ENCODE results near the gene NCK2. TPM values are rescaled to one million over a fixed set of nuclear protein-coding genes. Genes with fewer than 3 reads are reported as not detected.

The NCK2 gene
- total and polyA plus RNA-seq, 2 of the 13 experiments (the other 11 are each of a cell fraction or from before 2014, with no cell fraction given) = 14.8 to 23.5 TPM

- TF ChIP-seq CBX1 (IDR thresholded peaks at IDR 0.05; ENCODE audit: low read depth) (no peak), ZNF225 (CRISPR knock-in tag; IDR thresholded peaks at IDR 0.05) (no peak), PAXIP1 (CRISPR knock-in tag; conservative IDR thresholded peaks at IDR 0.05) (0 out of 2 replicates have a peak, but pooled peaks have one; percentile 26), ZNF609 (CRISPR knock-in tag; IDR thresholded peaks at IDR 0.05; ENCODE audit: borderline replicate concordance) (no peak), ASH2L (IDR thresholded peaks at IDR 0.05; ENCODE audit: insufficient read length, low read depth, low read length) (peak; percentile 30), ZNF614 (CRISPR knock-in tag; IDR thresholded peaks at IDR 0.05; ENCODE audit: borderline replicate concordance) (no peak), RARA (CRISPR knock-in tag; IDR thresholded peaks at IDR 0.05) (0 out of 2 replicates have a peak, but pooled peaks have one; percentile 10), GATAD2A (CRISPR knock-in tag; IDR thresholded peaks at IDR 0.05) (peak; percentile 55; the same call in 1 of the 2 replicates), ZNF768 (CRISPR knock-in tag; IDR thresholded peaks at IDR 0.05) (0 out of 2 replicates have a peak, but pooled peaks have one; percentile 29), RXRB (CRISPR knock-in tag; IDR thresholded peaks at IDR 0.05; ENCODE audit: borderline replicate concordance) (0 out of 2 replicates have a peak, but pooled peaks have one; percentile 13), HCFC1 (IDR thresholded peaks at IDR 0.05; ENCODE audit: low read depth, low read length) (no peak), KDM3A (CRISPR knock-in tag; IDR thresholded peaks at IDR 0.05; ENCODE audit: low read depth) (no peak), SOX13 (IDR thresholded peaks at IDR 0.05) (no peak), SOX13 (CRISPR knock-in tag; conservative IDR thresholded peaks at IDR 0.05 in 1 of 2, IDR thresholded peaks at IDR 0.05 in 1 of 2) (no peak), ATF2 (CRISPR knock-in tag; IDR thresholded peaks at IDR 0.05) (peak; percentile 57; the same call in 1 of the 2 replicates)
Observed at GRCh38 chr2:105812180-105813044, 67.7 kb downstream of the NCK2 start (continued).

Data from HepG2 (cell line).